Measurements from ENCODE around the gene NOS1AP.

Gene NOS1AP

GRCh38 chr1:162390396-162391185, 321.1 kb downstream of the NOS1AP start:
- TF ChIP-seq GATA3 (IDR thresholded peaks at IDR 0.05; ENCODE audit: low read depth, low read length) (no peak), GATA2 (IDR thresholded peaks at IDR 0.05; ENCODE audit: low read depth, low read length) (no peak)

DNA sequence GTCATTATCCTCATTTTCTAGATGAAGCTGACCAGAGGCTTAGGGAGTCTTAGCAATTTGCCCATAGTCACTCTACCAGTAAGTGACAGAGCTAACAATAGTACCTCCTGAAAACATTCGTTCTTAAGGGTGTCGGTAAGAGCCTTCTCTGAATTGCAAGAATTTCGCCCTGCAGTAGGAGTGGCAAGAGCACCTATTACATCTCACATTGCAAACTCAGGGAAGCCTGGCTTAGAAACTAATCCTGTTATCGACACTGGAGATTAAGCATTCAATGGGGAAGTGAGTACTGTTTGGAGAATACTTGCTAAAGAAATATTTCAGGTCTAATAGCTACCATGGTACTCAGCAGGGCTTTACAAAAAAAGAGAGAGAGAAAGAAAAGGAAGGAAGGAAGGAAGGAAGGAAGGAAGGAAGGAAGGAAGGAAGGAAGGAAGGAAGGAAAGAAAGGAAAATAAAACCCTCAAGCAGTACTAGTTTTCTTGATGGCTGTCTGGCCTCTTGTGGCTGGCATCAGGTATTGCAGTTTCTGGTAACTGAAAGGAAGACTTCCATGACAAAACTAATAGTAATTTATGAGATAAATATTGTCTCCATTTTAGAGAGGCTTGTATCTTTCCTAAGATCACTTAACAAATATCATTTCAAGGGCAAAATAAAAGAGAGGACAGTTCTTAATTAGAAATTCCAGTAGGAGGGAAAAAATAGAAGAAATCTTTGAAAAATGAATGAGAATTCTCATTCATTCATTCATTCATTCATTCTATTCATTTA, 322.5 kb downstream of the NOS1AP start:
- TF ChIP-seq GATA2 (IDR thresholded peaks at IDR 0.05; ENCODE audit: low read depth, low read length) (no peak), GATA3 (IDR thresholded peaks at IDR 0.05; ENCODE audit: low read depth, low read length) (no peak)

DNA sequence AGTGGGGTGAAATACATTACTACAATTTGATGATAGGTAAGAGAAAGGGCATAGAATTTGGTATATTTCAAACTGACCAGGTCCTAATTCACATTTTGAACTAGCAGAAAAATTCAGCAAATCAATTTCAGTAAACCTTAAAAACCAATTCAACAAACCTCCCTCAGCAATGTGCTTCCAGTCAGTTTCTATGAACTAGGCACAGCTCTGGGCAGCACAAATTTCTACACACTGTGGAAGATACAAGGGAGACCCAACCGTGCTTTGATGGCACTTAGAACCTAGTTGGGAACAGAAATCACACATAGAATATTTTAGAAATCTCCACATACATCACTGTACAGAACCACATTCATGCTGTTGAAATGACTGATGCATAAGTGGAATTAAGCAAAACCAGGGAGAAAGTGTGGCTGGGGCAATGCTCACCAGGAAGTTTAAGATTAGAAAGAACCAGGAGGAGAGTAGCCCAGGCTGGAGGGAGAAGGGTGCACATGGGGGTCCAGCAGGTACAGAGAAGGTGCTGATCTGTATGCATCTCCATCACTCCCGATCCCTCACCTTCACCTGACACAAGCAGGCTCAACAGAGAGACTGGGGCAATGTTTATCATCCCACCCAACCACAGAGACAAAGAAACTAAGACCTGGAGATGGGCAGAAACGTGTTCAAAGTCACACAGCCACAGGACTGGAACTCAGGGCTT, 326.9 kb downstream of the NOS1AP start:
- TF ChIP-seq GATA2 (IDR thresholded peaks at IDR 0.05; ENCODE audit: low read depth, low read length), result no peak
- TF ChIP-seq GATA3 (IDR thresholded peaks at IDR 0.05; ENCODE audit: low read depth, low read length), result no peak

DNA sequence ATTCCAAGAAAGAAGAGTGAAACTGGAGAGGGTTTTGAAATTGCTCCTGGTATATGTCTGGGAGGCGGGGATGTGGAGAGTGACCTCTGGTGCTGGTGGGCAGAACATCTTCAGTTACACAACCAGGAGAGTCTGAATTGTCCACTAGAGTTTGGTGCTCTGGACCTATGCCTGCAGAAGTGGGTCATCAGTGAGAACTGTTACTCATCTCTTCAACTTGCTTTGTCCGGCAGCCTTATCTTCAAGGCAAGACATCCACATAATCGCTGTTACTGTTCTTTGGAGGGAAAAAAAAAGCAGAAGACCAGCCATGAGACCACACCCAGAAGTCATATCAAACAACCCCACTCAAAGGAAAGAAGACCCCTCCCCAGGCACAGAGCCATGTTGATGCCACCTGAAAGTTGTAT, 327.6 kb downstream of the NOS1AP start:
- TF ChIP-seq GATA2 (IDR thresholded peaks at IDR 0.05; ENCODE audit: low read depth, low read length) (no peak), GATA3 (IDR thresholded peaks at IDR 0.05; ENCODE audit: low read depth, low read length) (no peak)

GRCh38 chr1:162397943-162398560, 328.6 kb downstream of the NOS1AP start:
- TF ChIP-seq GATA3 (IDR thresholded peaks at IDR 0.05; ENCODE audit: low read depth, low read length) (no peak), GATA2 (IDR thresholded peaks at IDR 0.05; ENCODE audit: low read depth, low read length) (no peak)

DNA sequence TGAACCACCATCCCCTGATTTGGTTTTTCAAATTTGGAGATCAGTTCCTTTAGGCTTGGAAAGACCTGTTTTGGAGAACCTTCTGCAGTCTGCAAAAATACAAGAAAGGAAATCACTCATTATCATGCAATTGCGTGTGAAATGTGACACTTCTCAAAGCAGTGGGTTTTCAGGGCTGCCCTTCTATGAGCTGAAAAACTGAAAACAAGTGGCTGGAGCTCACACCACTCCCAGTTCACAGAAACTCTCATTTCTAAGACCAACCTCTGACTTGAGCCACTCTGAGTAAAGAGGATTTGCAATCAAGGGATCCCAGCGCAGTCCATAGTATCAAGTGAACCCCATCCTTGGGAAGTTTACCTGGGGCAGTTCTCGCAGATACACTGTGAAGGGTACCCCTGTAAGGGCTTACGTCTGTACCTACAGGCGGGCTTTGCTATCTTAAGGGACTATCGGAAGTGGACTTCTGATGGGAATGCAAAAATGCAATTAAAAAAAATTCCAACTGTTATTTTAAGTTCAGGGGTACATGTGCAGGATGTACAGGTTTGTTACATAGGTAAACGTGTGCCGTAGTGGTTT, 329.6 kb downstream of the NOS1AP start:
- TF ChIP-seq GATA3 (IDR thresholded peaks at IDR 0.05; ENCODE audit: low read depth, low read length) (no peak), GATA2 (IDR thresholded peaks at IDR 0.05; ENCODE audit: low read depth, low read length) (no peak)

- no peak for TF ChIP-seq GATA2 (IDR thresholded peaks at IDR 0.05; ENCODE audit: low read depth, low read length)
- TF ChIP-seq GATA3 (IDR thresholded peaks at IDR 0.05; ENCODE audit: low read depth, low read length), result no peak
Observed at GRCh38 chr1:162400790-162401355, 331.4 kb downstream of the NOS1AP start.

- no peak for TF ChIP-seq GATA3 (IDR thresholded peaks at IDR 0.05; ENCODE audit: low read depth, low read length)
- TF ChIP-seq GATA2 (IDR thresholded peaks at IDR 0.05; ENCODE audit: low read depth, low read length), result no peak
Observed at GRCh38 chr1:162404550-162405160, 335.2 kb downstream of the NOS1AP start.

DNA sequence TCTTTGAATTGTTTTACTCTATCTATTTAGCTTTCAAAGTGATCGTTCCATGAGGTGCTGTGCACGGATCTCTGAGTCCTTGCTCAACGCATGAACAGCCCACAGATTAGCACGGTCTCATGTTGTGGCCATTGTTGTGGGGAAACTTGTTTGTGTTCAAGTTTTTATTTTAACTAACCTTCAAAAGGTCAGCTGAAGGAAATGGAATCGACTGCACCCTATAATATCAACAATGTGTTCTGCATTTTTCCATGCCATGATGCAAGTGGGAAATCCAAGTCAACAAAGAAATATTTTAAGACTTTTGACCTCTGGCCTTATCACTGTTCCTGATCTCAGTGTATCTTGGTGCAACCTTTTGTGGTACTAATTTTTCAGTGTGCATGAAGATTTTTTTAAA, 336.3 kb downstream of the NOS1AP start:
- TF ChIP-seq GATA3 (IDR thresholded peaks at IDR 0.05; ENCODE audit: low read depth, low read length) (no peak), GATA2 (IDR thresholded peaks at IDR 0.05; ENCODE audit: low read depth, low read length) (no peak)

GRCh38 chr1:162406811-162407210, 337.3 kb downstream of the NOS1AP start:
- TF ChIP-seq GATA3 (IDR thresholded peaks at IDR 0.05; ENCODE audit: low read depth, low read length) (no peak), GATA2 (IDR thresholded peaks at IDR 0.05; ENCODE audit: low read depth, low read length) (no peak)

DNA sequence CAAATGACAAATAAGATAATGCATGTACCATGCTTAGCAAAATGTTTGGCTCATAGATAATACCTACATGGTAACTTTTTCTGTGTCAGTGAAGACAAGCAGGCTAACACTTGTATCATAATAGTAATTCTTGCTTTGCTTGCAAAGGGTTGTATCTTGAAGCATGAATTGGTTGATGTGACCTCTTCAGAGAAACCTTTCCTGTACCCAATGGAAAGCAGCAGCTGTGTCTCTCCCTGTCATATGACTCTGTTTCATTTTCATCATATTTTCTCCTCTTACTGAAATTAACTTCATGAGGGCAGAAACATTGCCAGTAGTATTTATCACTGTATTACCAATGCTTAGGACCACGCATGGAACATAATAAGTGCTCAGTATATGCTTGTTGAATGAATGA, 338.0 kb downstream of the NOS1AP start:
- TF ChIP-seq GATA3 (IDR thresholded peaks at IDR 0.05; ENCODE audit: low read depth, low read length) (no peak), GATA2 (IDR thresholded peaks at IDR 0.05; ENCODE audit: low read depth, low read length) (no peak)

GRCh38 chr1:162412002-162412401, 342.5 kb downstream of the NOS1AP start, which contains the start of gene SH2D1B:
SH2D1B (minus strand) TSS chr1:162412136; CDS start chr1:162412016, 120 bp downstream.
- TF ChIP-seq GATA2 (IDR thresholded peaks at IDR 0.05; ENCODE audit: low read depth, low read length) (no peak), GATA3 (IDR thresholded peaks at IDR 0.05; ENCODE audit: low read depth, low read length) (no peak)

DNA sequence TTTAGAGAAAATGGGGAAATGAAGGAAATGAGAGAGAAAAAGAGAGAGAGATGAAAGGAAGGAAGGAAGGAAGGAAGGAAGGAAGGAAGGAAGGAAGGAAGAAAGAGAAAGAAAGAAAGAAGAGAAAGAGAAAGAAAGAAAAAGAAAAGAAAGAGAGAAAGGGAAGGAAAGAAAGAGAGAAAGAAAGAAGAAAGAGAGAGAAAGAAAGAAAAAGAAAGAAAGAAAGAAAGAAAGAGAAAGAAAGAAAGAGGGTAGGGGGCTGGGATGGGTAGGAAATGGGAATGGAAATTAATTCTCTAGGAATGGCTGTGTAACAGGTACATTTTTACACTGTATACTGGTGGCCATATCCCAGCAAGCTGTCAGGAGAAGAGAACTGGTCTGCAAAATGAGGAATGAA, 346.7 kb downstream of the NOS1AP start:
- TF ChIP-seq GATA3 (IDR thresholded peaks at IDR 0.05; ENCODE audit: low read depth, low read length) (no peak), GATA2 (IDR thresholded peaks at IDR 0.05; ENCODE audit: low read depth, low read length) (no peak)
